MG63 (cell line): ENCODE data around the gene ITGB2. TPM values are rescaled to one million over a fixed set of nuclear protein-coding genes. Genes with fewer than 3 reads are reported as not detected.
A peak's percentile ranks its signal among the peaks of the same experiment; 100 is the strongest.

Experiments used
- DNase-seq: peaks from one replicate; pipeline ENCODE4 v3.0.0-alpha.2; 2020
- H3K27me3 ChIP-seq: fragments of 250-450 bp; sonication (Bioruptor Pico); 2 replicates; pipeline ENCODE4 v1.5.1; 2020; ENCODE audit warnings: mild to moderate bottlenecking, moderate library complexity
- H3K36me3 ChIP-seq: fragments of 250-450 bp; sonication (Bioruptor Pico); 2 replicates; pipeline ENCODE4 v1.5.1; 2020; ENCODE audit warnings: mild to moderate bottlenecking, moderate library complexity
- H3K4me3 ChIP-seq: fragments of 250-450 bp; sonication (Bioruptor Pico); 2 replicates; pipeline ENCODE4 v1.5.1; 2020; ENCODE audit warnings: mild to moderate bottlenecking, moderate library complexity
- H3K9me3 ChIP-seq: fragments of 250-450 bp; sonication (Bioruptor Pico); 2 replicates; pipeline ENCODE4 v1.5.1; 2020; ENCODE audit warnings: mild to moderate bottlenecking, moderate library complexity
- total RNA-seq: library from RNA; depleted of rRNA; stranded (reverse); fragments of >200 nt; shearing (Covaris generic); gene quantifications from 2 replicates; pipeline ENCODE4 v1.2.3, GENCODE V29; 2014; ENCODE audit warnings: low replicate concordance

ITGB2 gene
- total RNA-seq, 1 experiment from 2014 or later, result 12.9 TPM

DNA sequence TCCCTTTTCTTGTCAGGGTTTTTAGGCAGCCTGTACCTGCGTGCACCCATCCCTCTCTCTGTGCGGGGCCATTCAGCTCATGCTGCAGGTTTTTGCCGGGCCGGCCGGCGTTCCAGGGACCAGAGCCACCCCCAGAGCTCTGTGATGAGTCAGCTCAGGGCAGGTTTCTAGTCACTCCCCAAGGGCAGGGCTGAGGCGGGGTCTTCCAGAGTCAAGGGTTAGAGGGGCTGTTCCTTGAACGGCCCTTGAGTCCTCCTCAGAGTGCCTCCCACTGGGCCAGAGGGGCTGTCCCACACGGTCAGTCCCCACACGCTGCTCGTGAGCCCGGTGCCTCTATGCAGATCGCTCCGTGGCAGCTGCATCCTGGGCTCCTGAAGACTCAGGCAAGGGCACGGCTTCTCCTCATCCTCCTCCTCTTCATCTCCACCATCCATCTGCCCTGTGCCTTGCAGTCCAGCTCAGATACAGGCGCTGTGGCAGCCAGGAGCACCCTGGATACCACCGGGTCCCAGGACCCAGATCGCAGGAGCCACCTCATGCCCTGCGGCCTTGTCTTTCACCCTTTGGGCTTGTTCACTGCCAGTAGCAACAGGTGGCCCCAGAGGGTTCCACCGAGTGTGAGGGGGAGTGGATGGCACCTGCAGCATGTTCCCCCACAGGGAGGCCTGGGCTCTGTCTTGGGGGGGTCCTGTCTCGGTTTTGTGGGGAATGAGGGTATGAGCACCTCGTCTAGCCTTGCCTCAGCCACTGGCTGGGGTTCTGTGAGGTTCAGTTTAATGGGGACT is 36.5 kb upstream of the ITGB2 start:
- Histone ChIP-seq H3K9me3 (no peaks in the 10 kb centered on the region), H3K27me3 (no peaks in the 10 kb centered on the region), H3K4me3 (no peak overlapping the region), H3K36me3 (peaks cover 64% of the 10 kb centered on the region)
- no peak for DNase-seq

- H3K36me3 ChIP-seq, result peaks cover 61% of the 10 kb centered on the region
- H3K4me3 ChIP-seq, result no peak overlapping the region
- H3K27me3 ChIP-seq, result no peaks in the 10 kb centered on the region
- DNase-seq, result no peak
- H3K9me3 ChIP-seq, result no peaks in the 10 kb centered on the region
Measured at GRCh38 chr21:44956356-44957046, 35.8 kb upstream of the ITGB2 start.

DNA sequence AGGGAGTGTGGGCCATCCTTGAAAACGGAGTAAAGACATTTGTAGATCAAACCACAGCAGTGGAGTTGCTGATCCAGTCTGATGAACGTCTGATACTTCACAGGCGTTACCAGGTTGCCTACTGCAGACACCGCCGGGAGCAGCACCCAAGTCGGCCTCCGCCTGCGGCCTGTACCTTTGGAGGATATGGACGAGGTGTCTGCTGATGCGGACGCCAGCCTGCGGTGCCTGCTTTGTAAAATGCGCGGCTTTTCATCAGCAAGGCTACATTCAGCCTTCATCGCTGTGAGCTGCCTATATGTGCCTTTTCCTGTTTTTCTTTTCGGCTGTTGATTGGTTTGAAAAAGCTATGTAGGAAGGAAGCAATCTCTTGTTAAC is 35.1 kb upstream of the ITGB2 start:
- H3K36me3 ChIP-seq, result peaks cover 64% of the 10 kb centered on the region
- H3K27me3 ChIP-seq, result no peaks in the 10 kb centered on the region
- no peaks in the 10 kb centered on the region for H3K9me3 ChIP-seq
- DNase-seq, result no peak
- H3K4me3 ChIP-seq, result no peak overlapping the region

- Histone ChIP-seq H3K4me3 (no peak overlapping the region), H3K36me3 (peaks cover 62% of the 10 kb centered on the region), H3K9me3 (no peaks in the 10 kb centered on the region), H3K27me3 (no peaks in the 10 kb centered on the region)
- no peak for DNase-seq
Measured at GRCh38 chr21:44955141-44955797, 34.6 kb upstream of the ITGB2 start.

DNA sequence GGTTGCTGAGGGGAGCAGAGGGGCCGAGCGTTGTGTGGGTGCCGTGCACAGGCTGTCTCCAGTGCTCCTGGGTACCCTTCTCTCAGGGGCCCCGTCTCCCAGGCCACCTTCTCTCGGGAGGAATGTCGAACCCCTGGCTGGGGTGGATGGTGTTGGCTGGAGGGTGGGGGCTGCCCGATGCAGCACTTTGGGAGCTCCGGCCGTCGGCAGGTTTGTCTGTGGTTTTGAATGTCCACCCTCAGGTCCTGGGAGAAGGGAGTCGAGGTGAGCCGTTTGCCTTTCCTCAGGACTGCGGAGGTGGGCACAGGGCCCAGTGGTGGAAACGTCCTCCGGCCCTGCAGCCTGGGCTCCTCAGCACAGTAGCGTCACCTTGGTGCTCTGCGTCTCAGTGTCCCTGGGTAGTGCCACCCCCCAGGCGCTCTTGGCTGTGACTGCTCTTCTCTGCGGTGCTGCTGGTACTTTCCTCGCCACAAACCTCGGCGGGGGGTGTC is 33.6 kb upstream of the ITGB2 start:
- no peak for DNase-seq
- Histone ChIP-seq H3K4me3 (no peak overlapping the region), H3K27me3 (no peaks in the 10 kb centered on the region), H3K9me3 (no peaks in the 10 kb centered on the region), H3K36me3 (peaks cover 64% of the 10 kb centered on the region)

DNA sequence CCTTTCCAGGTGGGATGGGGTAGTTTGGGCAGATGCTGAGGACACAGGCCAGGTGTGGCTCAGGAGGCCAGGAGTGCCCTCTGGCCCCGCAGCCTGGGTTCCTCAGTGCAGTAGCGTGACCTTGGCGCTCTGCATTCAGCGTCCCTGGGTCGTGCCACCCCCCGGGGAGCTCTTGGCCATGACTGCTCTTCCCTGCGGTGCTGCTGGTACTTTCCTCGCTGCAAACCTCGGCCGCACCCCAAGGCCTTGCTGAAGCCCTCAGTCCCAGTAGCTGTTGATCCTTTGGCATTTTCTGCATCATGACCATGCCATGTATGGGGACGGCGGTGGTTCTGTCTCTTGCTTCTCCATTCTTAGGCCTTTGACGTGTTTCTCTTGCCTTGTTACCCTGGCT is 32.9 kb upstream of the ITGB2 start:
- Histone ChIP-seq H3K9me3 (no peaks in the 10 kb centered on the region), H3K36me3 (peaks cover 60% of the 10 kb centered on the region), H3K4me3 (no peak overlapping the region), H3K27me3 (no peaks in the 10 kb centered on the region)
- DNase-seq, result no peak

- peaks cover 57% of the 10 kb centered on the region for H3K36me3 ChIP-seq
- no peaks in the 10 kb centered on the region for H3K9me3 ChIP-seq
- DNase-seq, result no peak
Measured at GRCh38 chr21:44952929-44953627, 32.4 kb upstream of the ITGB2 start.

DNA sequence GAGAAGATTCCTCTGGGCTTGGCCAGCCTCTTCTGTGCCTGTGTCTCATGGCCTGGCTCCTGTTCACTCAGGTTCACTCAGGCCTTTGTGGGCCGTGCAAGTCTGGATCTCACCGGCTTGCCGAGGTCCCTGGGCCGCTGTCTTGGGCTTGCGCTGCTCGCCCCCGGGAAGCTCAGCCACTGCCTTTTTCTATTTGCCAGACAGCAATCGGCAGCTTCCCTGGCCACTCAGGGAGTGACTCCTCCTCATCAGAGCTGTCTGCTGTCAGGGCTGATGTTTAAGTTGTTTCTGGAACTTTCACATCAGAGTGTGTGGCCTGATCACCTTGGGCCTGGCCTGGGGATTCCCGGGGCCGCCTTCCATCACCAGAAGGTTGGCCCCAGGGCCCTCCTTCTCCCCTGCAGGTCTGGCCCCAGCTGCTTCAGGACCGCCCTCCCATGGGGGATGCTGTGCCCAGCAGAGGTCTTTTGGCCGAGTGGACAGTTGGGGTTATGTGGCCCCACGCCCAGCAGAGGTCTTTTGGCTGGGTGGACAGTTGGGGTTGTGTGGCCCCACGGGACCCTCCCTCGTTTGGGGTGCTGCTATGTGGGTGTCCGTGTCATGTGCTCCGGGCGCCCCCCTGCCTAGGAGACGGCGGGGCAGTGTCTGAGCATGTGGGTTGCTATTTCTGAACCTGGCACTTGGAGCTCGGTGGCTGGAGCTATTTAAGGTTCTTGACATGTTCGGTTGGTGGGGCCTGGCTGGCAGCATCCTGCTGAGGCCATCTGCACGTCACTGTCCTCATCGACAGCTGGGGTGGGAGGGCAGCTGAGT is 31.6 kb upstream of the ITGB2 start:
- Histone ChIP-seq H3K36me3 (peaks cover 62% of the 10 kb centered on the region), H3K9me3 (no peaks in the 10 kb centered on the region), H3K4me3 (no peak overlapping the region), H3K27me3 (no peaks in the 10 kb centered on the region)
- DNase-seq, result no peak

More at GRCh38 chr21:44952929-44953627, 32.4 kb upstream of the ITGB2 start:
- no peaks in the 10 kb centered on the region for H3K27me3 ChIP-seq
- no peak overlapping the region for H3K4me3 ChIP-seq

- Histone ChIP-seq H3K36me3 (peaks cover 65% of the 10 kb centered on the region), H3K9me3 (no peaks in the 10 kb centered on the region), H3K27me3 (no peaks in the 10 kb centered on the region), H3K4me3 (no peak overlapping the region)
- no peak for DNase-seq
Measured at GRCh38 chr21:44951186-44951915, 30.7 kb upstream of the ITGB2 start.

GRCh38 chr21:44950351-44950750 is 29.7 kb upstream of the ITGB2 start:
- H3K27me3 ChIP-seq, result no peaks in the 10 kb centered on the region
- no peak for DNase-seq
- H3K9me3 ChIP-seq, result no peaks in the 10 kb centered on the region
- peaks cover 63% of the 10 kb centered on the region for H3K36me3 ChIP-seq
- H3K4me3 ChIP-seq, result no peak overlapping the region

- H3K36me3 ChIP-seq, result peaks cover 68% of the 10 kb centered on the region
- peak; percentile 63 for DNase-seq
- H3K4me3 ChIP-seq, result no peak overlapping the region
- no peaks in the 10 kb centered on the region for H3K9me3 ChIP-seq
- H3K27me3 ChIP-seq, result no peaks in the 10 kb centered on the region
Measured at GRCh38 chr21:44949779-44950198, 29.1 kb upstream of the ITGB2 start.

DNA sequence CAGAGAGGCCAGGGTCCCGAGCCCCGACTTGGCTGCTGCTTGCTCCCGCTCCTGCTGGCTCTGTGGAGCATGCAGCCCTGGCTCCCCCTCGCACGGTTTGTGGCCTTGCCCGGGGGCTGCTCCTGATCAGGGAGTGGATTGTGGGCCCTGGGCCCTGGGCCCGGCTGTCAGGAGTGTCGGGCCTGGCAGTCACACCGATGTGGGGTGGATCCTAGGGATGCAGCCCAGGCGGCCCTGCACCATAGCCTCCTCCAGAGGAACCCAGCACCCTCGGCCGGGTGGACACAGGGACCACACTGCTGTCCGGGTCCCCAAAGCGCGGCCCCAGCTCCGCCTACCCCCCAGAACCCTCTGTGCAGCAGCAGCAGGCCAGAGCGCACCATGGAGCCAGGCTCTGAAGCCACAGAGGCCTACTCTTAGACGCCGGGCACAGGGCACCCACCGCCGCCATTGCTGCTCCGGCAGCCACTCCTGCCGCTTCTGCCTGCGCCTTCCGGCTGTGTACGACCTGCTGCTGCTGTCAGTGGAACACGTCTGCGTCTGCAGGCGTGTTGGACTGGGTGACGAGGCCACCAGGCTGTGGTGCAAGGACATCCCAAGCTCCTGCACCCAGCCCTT is 28.6 kb upstream of the ITGB2 start:
- Histone ChIP-seq H3K36me3 (peaks cover 68% of the 10 kb centered on the region), H3K27me3 (no peaks in the 10 kb centered on the region), H3K9me3 (no peaks in the 10 kb centered on the region), H3K4me3 (no peak overlapping the region)
- DNase-seq, result no peak

GRCh38 chr21:44948426-44949120 is 27.9 kb upstream of the ITGB2 start:
- H3K36me3 ChIP-seq, result peaks cover 68% of the 10 kb centered on the region
- H3K27me3 ChIP-seq, result no peaks in the 10 kb centered on the region
- H3K9me3 ChIP-seq, result no peaks in the 10 kb centered on the region
- DNase-seq, result no peak
- no peak overlapping the region for H3K4me3 ChIP-seq

DNA sequence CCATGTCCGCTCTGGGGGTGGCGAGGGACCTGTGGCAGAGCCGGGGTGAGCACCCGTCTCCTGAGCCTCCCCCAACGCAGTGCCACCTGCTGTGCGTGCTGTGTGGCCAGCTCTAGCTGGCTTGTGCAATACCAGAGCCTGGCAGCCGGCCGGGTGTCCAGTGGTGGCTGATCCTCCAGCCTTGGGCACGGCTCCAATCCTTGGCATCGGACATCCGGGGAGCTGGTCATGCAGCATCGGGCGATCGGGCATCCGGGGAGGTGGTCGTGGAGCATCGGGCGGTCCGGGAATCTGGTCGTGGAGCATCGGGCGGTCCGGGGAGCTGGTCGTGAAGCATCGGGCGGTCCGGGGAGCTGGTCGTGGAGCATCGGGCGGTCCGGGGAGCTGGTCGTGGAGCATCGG is 27.2 kb upstream of the ITGB2 start:
- H3K27me3 ChIP-seq, result no peaks in the 10 kb centered on the region
- H3K9me3 ChIP-seq, result no peaks in the 10 kb centered on the region
- DNase-seq, result no peak
- peaks cover 70% of the 10 kb centered on the region for H3K36me3 ChIP-seq
- H3K4me3 ChIP-seq, result no peak overlapping the region
